HG03175 (cell line): ENCODE measurements around the gene DUSP5.
A peak's percentile ranks its signal among the peaks of the same experiment; 100 is the strongest.

Source experiments
- ATAC-seq: cut with Tn5 transposase; IDR thresholded peaks from one replicate; pipeline ENCODE4 v1.9.1; 2021; ENCODE audit warnings: mild to moderate bottlenecking, moderate library complexity; ENCODE audit not compliant: unreplicated experiment

DUSP5 gene

GRCh38 chr10:110479710-110480109 lies 18.0 kb upstream of the DUSP5 start:
- ATAC-seq: no peak

GRCh38 chr10:110480387-110480786 lies 17.3 kb upstream of the DUSP5 start:
- ATAC-seq: no peak

GRCh38 chr10:110481919-110482318 lies 15.8 kb upstream of the DUSP5 start:
- ATAC-seq: no peak

- ATAC-seq: no peak
Measured at GRCh38 chr10:110483633-110484032, 14.1 kb upstream of the DUSP5 start.

GRCh38 chr10:110485541-110485940 lies 12.2 kb upstream of the DUSP5 start:
- no peak for ATAC-seq

GRCh38 chr10:110486680-110487410 lies 10.9 kb upstream of the DUSP5 start:
- ATAC-seq: no peak

- no peak for ATAC-seq
Measured at GRCh38 chr10:110487411-110488331, 10.0 kb upstream of the DUSP5 start.

GRCh38 chr10:110488332-110488681 lies 9.4 kb upstream of the DUSP5 start:
- no peak for ATAC-seq

GRCh38 chr10:110488940-110489339 lies 8.8 kb upstream of the DUSP5 start:
- no peak for ATAC-seq

GRCh38 chr10:110490640-110491039 lies 7.1 kb upstream of the DUSP5 start:
- ATAC-seq: no peak

GRCh38 chr10:110491346-110491745 lies 6.4 kb upstream of the DUSP5 start:
- no peak for ATAC-seq

GRCh38 chr10:110492069-110492822 lies 5.5 kb upstream of the DUSP5 start:
- peak; percentile 65 for ATAC-seq

- no peak for ATAC-seq
Measured at GRCh38 chr10:110493832-110494426, 3.8 kb upstream of the DUSP5 start.

GRCh38 chr10:110494532-110494931 lies 3.2 kb upstream of the DUSP5 start:
- no peak for ATAC-seq

GRCh38 chr10:110495731-110496552 lies 1.8 kb upstream of the DUSP5 start:
- no peak for ATAC-seq

- no peak for ATAC-seq
Measured at GRCh38 chr10:110496553-110497437, 912 bp upstream of the DUSP5 start.

GRCh38 chr10:110498087-110498981 lies 627 bp downstream of the DUSP5 start:
- ATAC-seq: peak; percentile 17
